Activated CD4-positive, alpha-beta T cell treated with anti-CD3 and anti-CD28 coated beads for 1 hour (primary cell): ENCODE data around the gene CBX1.

Experiments used
- DNase-seq: peaks from one replicate; pipeline ENCODE4 v3.0.0-alpha.2; 2020

The CBX1 gene

DNA sequence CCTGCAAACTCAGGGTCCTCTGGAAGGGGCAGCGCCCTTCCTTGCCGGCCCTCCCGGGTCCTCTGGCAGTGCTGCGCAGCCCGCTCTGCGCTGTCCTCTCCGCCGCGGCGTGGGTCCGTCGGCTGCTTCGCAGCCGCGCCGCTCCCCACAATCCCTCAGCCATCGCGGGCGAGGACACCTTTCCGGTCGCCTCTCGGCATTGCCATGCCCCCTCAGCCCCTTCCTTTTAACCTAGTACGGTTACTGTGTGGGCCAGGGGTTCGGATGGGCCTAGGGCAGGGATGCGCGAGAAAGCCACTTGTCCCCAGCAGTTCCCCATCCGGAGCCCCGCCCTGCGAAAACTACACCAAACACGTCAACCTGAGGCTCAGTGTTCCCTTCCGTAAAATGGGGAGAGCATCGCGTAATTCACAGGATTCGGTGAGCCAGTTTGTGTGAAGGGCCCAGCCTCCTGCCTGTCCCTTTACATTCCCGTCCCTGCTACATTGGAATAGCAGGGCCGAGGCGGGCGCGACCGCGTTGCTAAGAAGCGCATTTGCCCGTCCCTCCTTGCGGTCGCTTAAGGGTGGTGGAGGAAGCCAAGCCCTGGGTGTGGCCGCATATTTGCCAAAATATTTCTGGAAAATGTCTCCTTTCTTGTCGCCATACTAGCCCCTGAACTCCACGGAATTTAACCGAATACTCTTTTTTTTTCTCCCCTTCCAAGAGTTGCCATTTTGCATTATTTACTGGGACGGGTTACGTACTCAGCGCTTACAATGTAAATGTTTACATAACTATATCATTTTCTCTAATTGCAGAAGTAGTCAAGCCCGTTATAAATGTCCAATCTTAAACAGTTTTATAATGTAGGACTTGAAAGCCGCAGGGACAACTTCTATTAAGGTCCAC, 76.9 kb downstream of the CBX1 start:
- DNase-seq: no peak

DNA sequence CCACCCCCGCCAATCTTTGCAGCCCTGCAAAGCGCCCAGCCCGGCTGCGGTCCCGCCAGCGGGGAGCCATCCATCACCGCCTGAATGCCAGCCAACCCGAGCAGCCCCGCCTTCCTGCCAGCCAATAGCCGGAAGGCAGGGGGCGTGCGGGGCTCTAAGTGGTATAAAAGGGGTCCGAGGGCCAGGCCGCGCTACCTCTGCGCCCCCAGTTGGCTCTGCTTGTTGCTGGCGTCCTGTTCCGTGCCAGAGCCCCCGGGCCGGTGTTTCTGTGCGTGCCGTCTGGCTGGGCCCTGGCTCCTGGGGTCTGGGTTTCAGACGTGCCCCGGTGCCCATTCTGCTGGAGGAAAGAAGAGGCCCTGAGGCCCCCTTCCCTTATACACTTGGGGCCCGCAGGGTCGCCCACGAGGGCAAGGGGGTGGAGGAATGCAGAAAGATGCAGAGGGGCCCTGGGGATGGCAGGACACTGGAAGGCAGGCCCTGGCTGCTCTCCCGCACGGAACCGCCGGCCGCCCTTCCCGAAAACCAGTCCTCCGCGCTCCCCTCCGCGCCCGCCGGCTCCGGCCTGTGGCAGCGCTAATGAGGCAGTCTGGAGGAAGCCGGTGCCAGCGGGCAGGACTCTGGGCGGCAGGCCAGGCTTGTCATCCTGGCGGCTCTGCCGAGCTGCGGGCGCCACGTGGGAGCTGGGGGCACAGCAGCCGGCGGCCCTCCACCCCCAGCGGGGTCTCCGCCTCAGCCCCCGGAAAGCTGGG, 77.7 kb downstream of the CBX1 start:
- DNase-seq: no peak

DNA sequence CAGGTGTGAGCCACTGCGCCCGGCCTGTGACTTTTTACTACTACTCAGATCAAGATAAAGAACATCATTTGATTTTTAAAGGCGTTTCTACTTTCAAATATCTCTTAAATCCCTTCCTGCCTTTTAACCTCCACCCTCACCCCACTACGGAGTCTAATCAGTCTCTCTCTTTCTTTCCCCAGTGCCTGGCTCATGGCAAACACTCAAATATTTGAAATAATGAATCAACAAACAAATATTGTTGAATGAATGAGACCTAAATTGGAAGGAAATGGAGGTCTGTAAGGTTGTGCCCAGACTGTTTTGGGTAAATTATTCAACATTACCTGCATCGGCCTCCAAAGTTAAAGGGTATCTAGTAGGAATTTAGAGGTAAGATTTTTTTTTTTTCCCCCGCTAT, 78.4 kb downstream of the CBX1 start:
- DNase-seq: no peak

DNA sequence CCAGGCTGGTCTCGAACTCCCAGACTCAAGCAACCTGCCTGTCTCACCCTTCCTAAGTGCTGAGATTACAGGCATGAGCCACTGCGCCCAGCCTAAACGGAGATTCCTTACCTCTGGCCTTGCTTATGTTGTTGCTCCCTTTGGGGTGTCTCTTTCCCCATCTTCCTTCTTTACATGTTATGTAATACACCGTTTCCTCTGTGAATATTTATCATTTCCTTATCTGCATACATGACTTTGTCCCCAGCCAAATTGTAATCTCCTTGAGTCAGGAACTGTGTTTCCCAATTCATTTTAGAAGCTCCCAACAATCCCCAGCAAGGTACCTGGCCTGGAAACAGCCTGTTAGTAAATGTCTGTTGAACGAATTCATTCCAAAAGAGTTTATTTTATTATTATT, 79.3 kb downstream of the CBX1 start:
- DNase-seq: no peak
